Heart right ventricle (tissue), 16 donors: Measurements from ENCODE around the gene PLEKHA7. TPM values are rescaled to one million over a fixed set of nuclear protein-coding genes. Genes with fewer than 3 reads are reported as not detected.
A peak's percentile ranks its signal among the peaks of the same experiment; 100 is the strongest.

ENCODE experiments used
- ATAC-seq, 8 donors: fragments of 200-7000 bp; cut with Tn5 transposase; one replicate each; pipeline ENCODE4 v1.9.1; 2020; ENCODE audit warnings: mild to moderate bottlenecking in 8 of 8, moderate library complexity in 8 of 8, moderate number of reproducible peaks in 1 of 8
- DNase-seq, 2 donors: peaks; one replicate each; pipeline ENCODE4 v3.0.0-alpha.2; 2020
- H3K27ac ChIP-seq, 10 donors: fragments of 200-600 bp; sonication (generic) in 2 of 10; one replicate each; pipeline versions ENCODE4 v1.5.0 to v1.8.0; 2020 to 2022; ENCODE audit warnings: mild to moderate bottlenecking in 3 of 10
- H3K27me3 ChIP-seq, 7 donors: fragments of 200-600 bp; one replicate each; pipeline ENCODE4 v1.8.0; 2021 to 2022; ENCODE audit warnings: mild to moderate bottlenecking in 2 of 7
- H3K36me3 ChIP-seq, 9 donors: fragments of 200-600 bp; sonication (generic) in 1 of 9; one replicate each; pipeline versions ENCODE4 v1.5.0 to v1.8.0; 2020 to 2022; ENCODE audit warnings: mild to moderate bottlenecking in 2 of 9
- H3K4me1 ChIP-seq, 9 donors: fragments of 200-600 bp; sonication (generic) in 1 of 9; one replicate each; pipeline versions ENCODE4 v1.5.0 to v1.8.0; 2020 to 2022; ENCODE audit warnings: mild to moderate bottlenecking in 4 of 9
- H3K4me3 ChIP-seq, 10 donors: fragments of 200-600 bp; sonication (generic) in 2 of 10; one replicate each; pipeline versions ENCODE4 v1.5.0 to v1.8.0; 2020 to 2022; ENCODE audit warnings: mild to moderate bottlenecking in 7 of 10, moderate library complexity in 2 of 10
- H3K9me3 ChIP-seq, 11 donors: fragments of 200-600 bp in 10 of 11; sonication (generic) in 2 of 11; one replicate each; pipeline versions ENCODE4 v1.5.0 to v1.8.0; 2013 to 2022; ENCODE audit warnings: mild to moderate bottlenecking in 2 of 11, control low read depth in 1 of 11, moderate library complexity in 1 of 11
- WGBS, 2 donors: extraction: QIAGEN DNeasy Blood & Tissue Kit; methylation state at CpG; one replicate each; pipeline ENCODE4 v1.1.7; 2013; ENCODE audit warnings: inconsistent platforms in 1 of 2; 5-methylcytosine and 5-hydroxymethylcytosine counted together
- intact Hi-C, 10 donors: fragments of 100-400 bp; cut with DNase I; formaldehyde crosslinking; loops; one replicate each; pipeline versions ENCODE4 v1.11.1 to v1.14.2; 2022
- polyA plus RNA-seq, 2 donors: library from polyadenylated mRNA; stranded (reverse); fragments of 200-250 nt; gene quantifications; one replicate each; pipeline ENCODE4 v1.2.3, GENCODE V29; 2013
- total RNA-seq, 10 donors: library from RNA; stranded (reverse); fragmentation: NEBNext Ultra II Directional in 3 of 10; extraction: Animal tissue kit (Norgen Biotek cat#: 25700) in 3 of 10; gene quantifications; one replicate each; pipeline versions ENCODE4 v1.2.1 to v1.2.4, GENCODE V29; 2021 to 2023
- TF ChIP-seq, protein P1 (sequence below), 9 donors: fragments of 200-600 bp; sonication (generic) in 2 of 9; IDR thresholded peaks; one replicate each; pipeline versions ENCODE4 v1.5.0 to v1.8.0; 2021 to 2022; ENCODE audit warnings: antibody characterized with exemption in 9 of 9, mild to moderate bottlenecking in 5 of 9, moderate library complexity in 1 of 9
- donor health status: Arrhythmogenic right ventricular cardiomyopathy.
- donor health status: ischemic (EF 13 %, LVEDD 7.1; RV severe dilation, severe dysfunction).
- donor health status: healthy with polysubstance abuse.
- donor health status: DM: no; HTN: yes; CAD: no.
- donor health status: DM: no; HTN: no; CAD: no.
- donor health status: ischemic (EF 25% LVEDD 6.9; RV normal size, moderate dysfunction).
- donor health status: ischemic (EF 25% LVEDD 5.7; RV mildly dilated, moderate dysfunction).
- donor health status: healthy.
- donor health status: DM: yes; HTN: yes; CAD: no.
- donor health status: Ischemic cardiomyopathy.
- donor health status: ischemic (EF 35%, LVEDD 5.7; RV mildly dilated, moderate dysfunction).
- donor health status: nonischemic (EF 11% LVEDD 7.7; RV severe dilation, severe dysfunction).
- donor health status: DM: yes; HTN: yes; CAD: no.
- donor health status: PGD.
- donor health status: ischemic (EF 29% LVEDD 5.4; RV normal size, mild dysfunction).
- donor health status: nonischemic (EF 23%, LVEDD 6.1; RV moderate dilation, normal function).

PLEKHA7 gene
- total and polyA plus RNA-seq, 12 donors, result 15.3 to 46.9 (median 24.0) TPM

- Histone ChIP-seq H3K36me3 (no peaks in the 10 kb centered on the region), H3K27ac (no peak overlapping the region), H3K27me3 (no peaks in the 10 kb centered on the region), H3K4me1 (peaks cover 0 to 5% (median 0%) of the 10 kb centered on the region in 9 donors), H3K4me3 (no peak overlapping the region), H3K9me3 (no peaks in the 10 kb centered on the region)
- WGBS, 2 donors, result 75 to 81% methylated on average over 6 of the region's 6 CpGs
- TF ChIP-seq, protein P1, sequence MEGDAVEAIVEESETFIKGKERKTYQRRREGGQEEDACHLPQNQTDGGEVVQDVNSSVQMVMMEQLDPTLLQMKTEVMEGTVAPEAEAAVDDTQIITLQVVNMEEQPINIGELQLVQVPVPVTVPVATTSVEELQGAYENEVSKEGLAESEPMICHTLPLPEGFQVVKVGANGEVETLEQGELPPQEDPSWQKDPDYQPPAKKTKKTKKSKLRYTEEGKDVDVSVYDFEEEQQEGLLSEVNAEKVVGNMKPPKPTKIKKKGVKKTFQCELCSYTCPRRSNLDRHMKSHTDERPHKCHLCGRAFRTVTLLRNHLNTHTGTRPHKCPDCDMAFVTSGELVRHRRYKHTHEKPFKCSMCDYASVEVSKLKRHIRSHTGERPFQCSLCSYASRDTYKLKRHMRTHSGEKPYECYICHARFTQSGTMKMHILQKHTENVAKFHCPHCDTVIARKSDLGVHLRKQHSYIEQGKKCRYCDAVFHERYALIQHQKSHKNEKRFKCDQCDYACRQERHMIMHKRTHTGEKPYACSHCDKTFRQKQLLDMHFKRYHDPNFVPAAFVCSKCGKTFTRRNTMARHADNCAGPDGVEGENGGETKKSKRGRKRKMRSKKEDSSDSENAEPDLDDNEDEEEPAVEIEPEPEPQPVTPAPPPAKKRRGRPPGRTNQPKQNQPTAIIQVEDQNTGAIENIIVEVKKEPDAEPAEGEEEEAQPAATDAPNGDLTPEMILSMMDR (IDR thresholded peaks at IDR 0.05), result no peak
- DNase-seq (no peak), ATAC-seq (no peak)
- intact Hi-C loops, result loop anchor here (1.0 to 10.0 kb wide), 8 partner anchors 116 to 162 kb away; no protein-coding TSS in a partner anchor
These were observed 67.5 kb downstream of the PLEKHA7 start for GRCh38 chr11:16946477-16947282.

DNA sequence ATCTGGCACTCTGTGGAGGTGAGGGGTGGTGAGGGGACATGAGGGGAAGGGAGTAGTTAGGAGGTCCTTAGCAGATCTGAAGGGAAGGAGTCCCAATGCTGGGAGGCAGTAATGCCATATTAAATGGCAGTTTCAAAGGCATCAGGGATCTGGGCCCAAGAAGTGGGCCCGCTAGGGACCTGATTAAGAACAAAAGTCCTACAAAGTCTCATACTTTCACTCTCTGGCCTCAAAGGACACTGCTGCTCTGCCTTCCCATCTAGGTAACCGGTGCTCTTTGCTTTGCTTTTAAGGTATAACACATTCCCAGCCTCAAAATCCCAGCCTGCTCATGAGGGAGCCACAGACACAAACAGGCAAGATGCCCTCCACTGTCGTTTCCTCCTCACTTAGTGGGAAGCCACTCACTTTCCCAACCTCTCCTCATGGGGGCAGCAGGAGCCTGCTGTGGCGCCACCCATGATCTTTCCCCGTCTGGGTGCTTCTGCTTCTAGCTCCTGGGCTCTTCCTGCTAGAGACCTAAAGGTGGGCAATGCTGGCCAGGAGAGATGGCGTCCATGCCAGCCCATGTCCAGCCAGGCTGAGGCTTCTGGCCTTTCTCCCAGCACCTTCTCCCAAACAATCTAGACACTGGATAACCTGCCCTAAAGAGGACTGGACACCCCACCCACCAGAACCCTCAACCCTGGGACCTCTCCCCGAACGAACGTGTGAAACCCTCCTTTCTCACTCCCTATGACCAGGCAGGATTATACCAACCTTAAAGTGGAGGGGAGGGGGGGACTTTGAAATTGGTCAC is 68.3 kb downstream of the PLEKHA7 start:
- H3K9me3 ChIP-seq, result no peaks in the 10 kb centered on the region
- no peak overlapping the region for H3K4me3 ChIP-seq
- WGBS, 2 donors, result 40 to 42% methylated on average over 9 of the region's 9 CpGs
- TF ChIP-seq, protein P1 (IDR thresholded peaks at IDR 0.05), result peak; percentile 42 to 81 (median 74)
- H3K27me3 ChIP-seq, result no peaks in the 10 kb centered on the region
- peaks cover 0 to 8% (median 0%) of the 10 kb centered on the region in 9 donors for H3K4me1 ChIP-seq
- intact Hi-C loops, result loop anchor here (1.0 to 10.0 kb wide), 8 partner anchors 116 to 161 kb away; no protein-coding TSS in a partner anchor
- DNase-seq (peak; percentile 32 to 46), ATAC-seq (peak; percentile 71 to 90 (median 87))
- H3K27ac ChIP-seq, result no peak overlapping the region
- H3K36me3 ChIP-seq, result no peaks in the 10 kb centered on the region

GRCh38 chr11:16942911-16943310 is 71.3 kb downstream of the PLEKHA7 start:
- Histone ChIP-seq H3K4me3 (no peak overlapping the region), H3K36me3 (no peaks in the 10 kb centered on the region), H3K9me3 (no peaks in the 10 kb centered on the region), H3K4me1 (peaks cover 0 to 9% (median 0%) of the 10 kb centered on the region in 9 donors), H3K27me3 (no peaks in the 10 kb centered on the region), H3K27ac (no peak overlapping the region)
- WGBS, 2 donors, result 91 to 93% methylated on average over 3 of the region's 3 CpGs
- no peak for DNase-seq
- intact Hi-C loops, result loop anchor here in 3 of 10 donors (10.0 kb wide), 2 partner anchors 128 to 158 kb away; no protein-coding TSS in a partner anchor
- ATAC-seq, result no peak
- TF ChIP-seq, protein P1 (IDR thresholded peaks at IDR 0.05), result no peak

GRCh38 chr11:16942342-16942741 is 71.9 kb downstream of the PLEKHA7 start:
- Histone ChIP-seq H3K36me3 (no peaks in the 10 kb centered on the region), H3K9me3 (no peaks in the 10 kb centered on the region), H3K27me3 (no peaks in the 10 kb centered on the region), H3K4me1 (peaks cover 0 to 10% (median 0%) of the 10 kb centered on the region in 9 donors), H3K4me3 (no peak overlapping the region), H3K27ac (no peak overlapping the region)
- DNase-seq (no peak), ATAC-seq (peak in 3 of 8 donors; percentile 41 to 56 (median 55))
- TF ChIP-seq, protein P1 (IDR thresholded peaks at IDR 0.05), result no peak
- WGBS, 2 donors, result 37 to 50% methylated on average over 4 of the region's 4 CpGs
- intact Hi-C loops, result loop anchor here in 3 of 10 donors (10.0 kb wide), 2 partner anchors 128 to 158 kb away; no protein-coding TSS in a partner anchor
